D721Med (cell line): ENCODE results near the gene TRAF3.

Experiments used
- DNase-seq: peaks from one replicate; pipeline ENCODE4 v3.0.0; 2011; ENCODE audit warnings: low spot score; ENCODE audit not compliant: insufficient read length
- FAIRE-seq: peaks from 2 replicates; lab custom pipeline; 2011; peaks lifted over from hg19 to GRCh38; lab: Jason Lieb, UNC
- TF ChIP-seq, protein P1 (sequence below): IDR thresholded peaks from 2 replicates; pipeline ENCODE4 v1.5.1; 2012; ENCODE audit warnings: mild to moderate bottlenecking, control low read depth; ENCODE audit not compliant: insufficient read depth; ENCODE audit errors: missing control alignments

Gene TRAF3

DNA sequence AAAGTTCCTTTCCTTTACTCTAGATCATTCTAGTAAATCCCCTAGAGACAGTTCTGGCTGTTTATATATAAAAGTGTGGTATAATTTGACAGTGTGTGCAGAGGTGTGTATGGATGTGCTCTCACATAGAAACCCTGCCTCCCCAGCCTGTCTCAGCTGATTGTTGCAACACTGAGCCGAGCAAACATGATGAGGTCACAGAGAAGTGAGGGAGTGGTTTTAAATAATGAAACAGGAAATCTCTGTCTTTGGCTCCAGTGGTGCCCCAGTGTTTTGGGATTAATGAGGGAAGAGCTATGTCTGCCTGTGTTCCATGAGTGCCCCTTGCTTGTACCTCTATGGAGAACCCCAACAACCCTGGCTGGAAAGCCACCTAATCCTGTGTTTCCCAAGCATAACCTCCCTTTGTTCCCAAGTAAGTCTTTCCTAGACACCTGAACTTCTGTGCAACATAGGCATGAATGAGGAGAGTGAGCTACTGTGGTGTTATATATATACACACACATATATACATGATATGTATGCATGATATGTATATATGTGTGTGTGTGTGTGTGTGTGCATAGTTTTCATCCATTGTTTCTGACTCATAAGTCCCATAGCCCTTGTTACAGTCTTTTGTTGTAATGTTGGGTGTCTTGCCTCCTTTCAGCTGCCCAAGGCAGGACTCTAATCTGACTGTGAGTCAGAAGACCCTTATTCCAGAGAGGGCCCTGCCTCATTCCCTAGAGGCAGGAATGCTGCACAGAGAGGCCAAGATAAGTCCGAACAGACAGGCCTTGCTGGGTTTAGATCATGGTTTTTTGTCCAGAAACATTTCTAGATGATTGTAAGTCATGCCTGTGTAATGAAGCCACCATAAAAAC is 18.0 kb downstream of the TRAF3 start:
- FAIRE-seq = no peak
- TF ChIP-seq, protein P1, sequence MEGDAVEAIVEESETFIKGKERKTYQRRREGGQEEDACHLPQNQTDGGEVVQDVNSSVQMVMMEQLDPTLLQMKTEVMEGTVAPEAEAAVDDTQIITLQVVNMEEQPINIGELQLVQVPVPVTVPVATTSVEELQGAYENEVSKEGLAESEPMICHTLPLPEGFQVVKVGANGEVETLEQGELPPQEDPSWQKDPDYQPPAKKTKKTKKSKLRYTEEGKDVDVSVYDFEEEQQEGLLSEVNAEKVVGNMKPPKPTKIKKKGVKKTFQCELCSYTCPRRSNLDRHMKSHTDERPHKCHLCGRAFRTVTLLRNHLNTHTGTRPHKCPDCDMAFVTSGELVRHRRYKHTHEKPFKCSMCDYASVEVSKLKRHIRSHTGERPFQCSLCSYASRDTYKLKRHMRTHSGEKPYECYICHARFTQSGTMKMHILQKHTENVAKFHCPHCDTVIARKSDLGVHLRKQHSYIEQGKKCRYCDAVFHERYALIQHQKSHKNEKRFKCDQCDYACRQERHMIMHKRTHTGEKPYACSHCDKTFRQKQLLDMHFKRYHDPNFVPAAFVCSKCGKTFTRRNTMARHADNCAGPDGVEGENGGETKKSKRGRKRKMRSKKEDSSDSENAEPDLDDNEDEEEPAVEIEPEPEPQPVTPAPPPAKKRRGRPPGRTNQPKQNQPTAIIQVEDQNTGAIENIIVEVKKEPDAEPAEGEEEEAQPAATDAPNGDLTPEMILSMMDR = no peak
- DNase-seq = no peak

DNA sequence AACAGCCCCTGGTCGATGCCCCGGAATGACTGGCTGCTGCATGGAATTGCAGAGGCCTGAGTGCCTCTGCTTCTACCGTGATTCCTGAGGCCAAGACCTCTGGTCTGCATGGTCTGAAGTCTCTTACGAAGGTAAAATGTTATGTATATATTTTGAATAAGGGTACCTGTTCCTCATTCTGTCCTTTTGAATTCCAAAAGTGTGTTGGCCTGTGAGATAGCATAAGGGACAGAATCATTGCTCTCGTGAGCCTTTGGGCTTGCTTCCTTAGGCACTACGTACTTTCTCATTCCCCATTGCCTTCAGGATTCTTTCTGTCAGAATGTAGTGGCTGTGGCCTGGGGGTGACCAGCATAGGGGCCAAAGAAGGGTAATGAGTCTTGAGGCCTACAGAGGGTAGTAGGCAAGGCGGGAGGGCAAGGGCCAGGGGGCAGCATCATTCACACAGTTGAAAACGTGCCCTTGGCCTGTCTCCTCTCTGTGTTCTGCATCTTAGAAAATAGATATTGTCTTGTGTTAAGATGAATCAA is 19.5 kb downstream of the TRAF3 start:
- TF ChIP-seq, protein P1 = no peak
- no peak for FAIRE-seq
- DNase-seq = no peak

DNA sequence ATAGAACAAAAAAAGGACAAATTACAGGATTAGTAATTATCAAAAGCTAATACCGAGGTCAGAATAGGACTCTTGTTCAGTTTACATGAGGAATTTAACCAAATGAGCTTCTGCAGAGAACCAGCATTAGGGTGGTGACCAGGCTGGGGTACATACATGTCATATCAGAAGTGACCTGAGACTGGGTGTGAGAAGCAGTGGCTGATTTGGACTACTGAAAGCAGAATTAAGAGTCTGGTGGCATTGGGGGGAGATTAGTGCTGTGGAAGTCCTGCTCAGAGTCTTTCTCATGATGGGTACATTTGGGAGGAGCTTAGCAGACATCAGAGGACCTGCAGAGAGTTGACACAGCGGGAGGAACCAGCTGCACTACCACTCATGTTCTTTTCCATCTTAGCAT is 21.7 kb downstream of the TRAF3 start:
- DNase-seq (no peak), FAIRE-seq (no peak)
- TF ChIP-seq, protein P1 = no peak

DNA sequence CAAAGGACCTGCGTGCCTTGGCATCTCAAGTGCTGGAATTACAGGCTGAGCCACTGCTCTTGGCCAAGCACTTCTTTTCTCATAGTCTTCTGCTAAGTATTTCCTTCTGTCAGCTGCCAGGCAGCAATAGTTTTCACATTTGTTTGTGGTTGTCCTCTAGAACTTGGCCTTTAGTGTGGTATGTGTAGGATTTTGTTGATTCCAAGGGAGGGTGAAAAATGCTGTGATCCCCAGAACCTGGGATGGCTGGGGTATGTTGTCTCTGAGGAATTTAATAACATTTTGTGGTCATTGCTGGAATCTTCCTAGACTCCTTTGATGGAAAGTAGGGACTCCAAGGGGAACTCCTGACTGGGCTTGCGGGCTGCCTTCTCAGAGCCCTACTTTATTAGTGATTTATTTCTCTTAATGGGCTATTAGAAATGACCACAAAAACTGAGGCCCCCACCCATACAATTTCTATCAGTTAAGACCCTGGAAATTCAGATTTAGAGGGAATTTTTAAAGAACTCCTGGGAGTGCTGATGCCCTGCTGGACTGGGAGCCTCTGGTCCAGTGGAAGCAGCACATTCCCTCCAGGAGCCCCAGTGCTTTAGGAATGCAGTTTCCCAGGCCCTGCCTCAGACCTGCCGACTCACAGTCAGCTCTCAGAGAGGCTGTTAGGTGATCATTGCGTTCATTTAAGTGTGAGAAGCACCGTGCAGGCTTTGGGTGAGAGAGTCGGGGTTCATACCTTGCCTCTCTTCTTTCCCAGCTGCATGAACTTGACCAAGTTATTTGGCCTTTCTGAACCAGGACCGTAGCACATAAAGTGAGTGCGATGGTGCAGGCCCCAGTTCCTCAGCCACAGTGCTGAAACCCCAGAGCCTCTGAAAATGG is 22.7 kb downstream of the TRAF3 start:
- TF ChIP-seq, protein P1 = no peak
- FAIRE-seq = no peak
- DNase-seq = no peak

DNA sequence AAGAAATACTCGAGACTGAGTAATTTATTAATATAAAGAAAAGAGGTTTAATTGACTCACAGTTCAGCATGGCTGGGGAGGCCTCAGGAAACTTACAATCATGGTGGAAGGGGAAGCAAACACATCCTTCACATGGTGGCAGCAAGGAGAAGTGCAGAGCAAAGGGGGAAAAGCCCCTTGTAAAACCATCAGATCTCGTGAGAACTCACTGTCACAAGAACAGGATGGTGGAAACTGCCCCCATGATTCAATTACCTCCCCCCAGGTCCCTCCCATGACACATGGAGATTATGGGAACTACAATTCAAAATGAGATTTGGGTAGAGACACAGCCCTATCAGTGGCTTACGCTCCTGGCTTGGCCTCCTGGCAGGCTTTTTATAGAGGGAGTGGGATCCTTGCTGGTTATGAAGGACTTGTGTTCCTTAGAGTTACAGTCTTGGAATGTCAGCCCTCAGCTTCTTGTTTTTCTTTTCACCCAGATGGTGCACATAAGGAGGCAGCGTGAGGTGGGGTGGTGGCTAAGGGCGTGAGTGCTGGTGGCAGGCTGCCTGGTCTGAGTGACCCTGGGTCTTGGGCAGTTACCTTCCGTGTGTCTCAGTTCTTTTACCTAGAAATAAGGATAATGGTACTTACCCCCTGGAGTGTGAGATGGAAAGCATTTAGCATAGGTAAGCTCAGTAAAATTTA is 25.7 kb downstream of the TRAF3 start:
- DNase-seq (no peak), FAIRE-seq (no peak)
- TF ChIP-seq, protein P1 = no peak

DNA sequence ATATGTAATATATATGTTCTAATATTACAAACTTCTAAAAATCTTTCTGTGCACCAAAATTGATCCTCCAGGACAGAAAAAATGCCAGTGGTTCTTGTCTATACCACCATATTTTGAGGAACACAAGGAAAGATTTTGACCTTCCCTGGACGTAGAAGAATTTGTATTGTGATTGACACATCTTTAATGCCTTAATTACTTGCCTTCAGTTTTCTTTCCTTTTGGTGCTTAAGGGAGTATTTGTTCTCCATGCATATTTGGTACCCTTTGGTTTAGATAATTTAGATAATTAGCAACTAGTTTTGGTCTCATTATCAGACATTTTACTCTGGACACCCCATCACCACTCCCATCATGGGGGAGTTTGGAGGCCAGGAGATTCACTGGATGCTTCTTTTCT is 27.6 kb downstream of the TRAF3 start:
- TF ChIP-seq, protein P1 = no peak
- DNase-seq (no peak), FAIRE-seq (no peak)
